Measurements from ENCODE around the gene LY6G5B. TPM values are rescaled to one million over a fixed set of nuclear protein-coding genes. Genes with fewer than 3 reads are reported as not detected.

LY6G5B gene
- total and polyA plus RNA-seq, 2 of the 4 experiments (the other 2 are of a cell fraction) = 2.2 to 13.6 TPM

GRCh38 chr6:31643818-31644454, 25.8 kb upstream of the LY6G5B start:
- BruUV-seq (replicated peaks) = no TSS peak
- ChIA-PET CTCF (no interaction called here), POLR2A (ENCODE audit: unreplicated experiment) (no interaction called here)
- H4K8ac ChIP-seq (ENCODE audit: low read depth in 2 of 2, low read length in 2 of 2) = no peak overlapping the region
- peaks cover 5% of the 10 kb centered on the region; the same call in 1 of the 2 replicates for H4K20me1 ChIP-seq (ENCODE audit: insufficient read depth, low read length)
- no peaks in the 10 kb centered on the region for H3K27me3 ChIP-seq (ENCODE audit: control insufficient read depth, insufficient read depth, low read length)
- no peak overlapping the region for H2AK5ac ChIP-seq (ENCODE audit: low read depth, low read length)
- no peak overlapping the region for H2BK5ac ChIP-seq (ENCODE audit: low read depth, low read length, poor library complexity, severe bottlenecking)
- H3K27ac ChIP-seq (ENCODE audit: insufficient read depth, low read length) = no peak overlapping the region
- no peaks in the 10 kb centered on the region; the same call in 1 of the 2 replicates for H3K4me1 ChIP-seq (ENCODE audit: control insufficient read depth, insufficient read depth, low read length)
- no peak overlapping the region for H2BK20ac ChIP-seq (ENCODE audit: low read depth, low read length)
- no peak for DNase-seq
- H3K4me2 ChIP-seq (ENCODE audit: low read depth, low read length) = no peak overlapping the region
- no peak for ATAC-seq (ENCODE audit: low read depth)
- TF ChIP-seq MXI1 (IDR thresholded peaks at IDR 0.05; ENCODE audit: borderline replicate concordance, low read depth, low read length) (no peak), CHD1 (IDR thresholded peaks at IDR 0.05; ENCODE audit: low read depth, low read length) (no peak), RCOR1 (IDR thresholded peaks at IDR 0.05; ENCODE audit: insufficient replicate concordance, low read length) (no peak), FOS (IDR thresholded peaks at IDR 0.05; ENCODE audit: low read depth, low read length) (no peak), MAZ (IDR thresholded peaks at IDR 0.05; ENCODE audit: borderline replicate concordance, low read depth, low read length) (no peak), USF2 (IDR thresholded peaks at IDR 0.05; ENCODE audit: low read depth, low read length) (no peak), BHLHE40 (IDR thresholded peaks at IDR 0.05; ENCODE audit: low read depth, low read length) (no peak), MAFK (IDR thresholded peaks at IDR 0.05; ENCODE audit: low read depth, low read length) (no peak), CEBPB (IDR thresholded peaks at IDR 0.05; ENCODE audit: low read depth, low read length) (no peak), ELK1 (IDR thresholded peaks at IDR 0.05; ENCODE audit: borderline replicate concordance, low read depth, low read length) (no peak), SMC3 (IDR thresholded peaks at IDR 0.05; ENCODE audit: low read depth, low read length) (no peak), POLR2A (IDR thresholded peaks at IDR 0.05; ENCODE audit: low read depth, low read length) (no peak)
- no peak overlapping the region for H2BK120ac ChIP-seq (ENCODE audit: low read depth, low read length)
- no peak overlapping the region for H3K4ac ChIP-seq (ENCODE audit: low read depth, low read length)
- peaks cover 83% of the 10 kb centered on the region for H3K36me3 ChIP-seq (ENCODE audit: control insufficient read depth, insufficient read depth, low read length)
- H3K14ac ChIP-seq (replicated peaks; ENCODE audit: low read depth, low read length) = no peak overlapping the region
- intact Hi-C loops (cut with micrococcal nuclease) (no loop called here), in situ Hi-C loops (cut with MboI; ENCODE audit: low sequenced_read_pairs) (no loop called here), dilution Hi-C loops (cut with HindIII; ENCODE audit: low sequenced_read_pairs, unreplicated experiment) (no loop called here)
- no peak overlapping the region for H3K4me3 ChIP-seq (ENCODE audit: insufficient read depth, low read depth, low read length)
- H3K9me1 ChIP-seq (ENCODE audit: insufficient read depth, low read length) = 0 out of 2 replicates have a peak, but pooled peaks cover 3% of the 10 kb centered on the region
- H3K79me1 ChIP-seq (ENCODE audit: low read depth in 1 of 2, low read length in 2 of 2) = peaks cover 10 to 19% of the 10 kb centered on the region in 2 experiments; a peak in 3 of 4 replicates
- no peaks in the 10 kb centered on the region for H3K9me3 ChIP-seq (ENCODE audit: control insufficient read depth, insufficient read depth, low read length)
- WGBS, 2 experiments (ENCODE audit: extremely low coverage in 2 of 2, insufficient read length in 1 of 2) = 83% methylated on average over 1 of the region's 17 CpGs; no CpG with 5 or more reads in 1 of the 2 experiments
- H4K91ac ChIP-seq (ENCODE audit: insufficient read depth, low read depth, low read length) = no peak overlapping the region
- H3K18ac ChIP-seq (ENCODE audit: low read depth, low read length) = no peak overlapping the region
- H3K23ac ChIP-seq (ENCODE audit: low read depth, low read length) = no peak overlapping the region
- no peak overlapping the region for H2BK15ac ChIP-seq (ENCODE audit: low read depth, low read length)
- no peak overlapping the region for H3K9ac ChIP-seq (ENCODE audit: low read depth, low read length)
- no peak overlapping the region for H2AK9ac ChIP-seq (replicated peaks; ENCODE audit: low read depth, low read length, poor library complexity)
- no peak overlapping the region for H4K5ac ChIP-seq (ENCODE audit: low read depth, low read length)
- no peak overlapping the region for H2AFZ ChIP-seq (replicated peaks; ENCODE audit: low read length, poor library complexity)
- no peak overlapping the region for H3K56ac ChIP-seq (ENCODE audit: extremely low read depth, insufficient read depth, low read length)

Measured in IMR-90 (cell line).